Stimulated activated memory B cell treated with anti-CD40 and anti-IgM and Interleukin-4, amounts not matched to agents 10 μg/mL and 1 μg/mL and 100 μg/mL, for 72 hours (primary cell): Measurements from ENCODE around the gene DEFB131B.
"Not testable (repeated sequence)": the region's sequence is repeated elsewhere in the genome, so short reads cannot be mapped to it uniquely, and the experiment has no call there.

Source experiments
- ATAC-seq: fragments of 150-1000 bp; cut with Tn5 transposase; 2 replicates; pipeline ENCODE4 v1.10.0; 2021
- H3K27ac Mint-ChIP-seq: one replicate; pipeline ENCODE4 v1.8.0; 2022; ENCODE audit warnings: mild to moderate bottlenecking, mixed read lengths
- H3K27me3 Mint-ChIP-seq: one replicate; pipeline ENCODE4 v1.8.0; 2022; ENCODE audit warnings: mixed read lengths
- H3K36me3 Mint-ChIP-seq: one replicate; pipeline ENCODE4 v1.8.0; 2022; ENCODE audit warnings: mixed read lengths
- H3K4me1 Mint-ChIP-seq: one replicate; pipeline ENCODE4 v1.8.0; 2022; ENCODE audit warnings: mixed read lengths
- H3K4me3 Mint-ChIP-seq: one replicate; pipeline ENCODE4 v1.8.0; 2022; ENCODE audit warnings: mild to moderate bottlenecking, moderate library complexity, mixed read lengths
- H3K9me3 Mint-ChIP-seq: one replicate; pipeline ENCODE4 v1.8.0; 2022; ENCODE audit warnings: mixed read lengths

The DEFB131B gene

GRCh38 chr11:71888335-71889010 is 10.2 kb downstream of the DEFB131B start:
- H3K4me1 Mint-ChIP-seq, H3K27me3 Mint-ChIP-seq, H3K4me3 Mint-ChIP-seq, ATAC-seq, H3K9me3 Mint-ChIP-seq, H3K36me3 Mint-ChIP-seq, H3K27ac Mint-ChIP-seq: not testable (repeated sequence)

DNA sequence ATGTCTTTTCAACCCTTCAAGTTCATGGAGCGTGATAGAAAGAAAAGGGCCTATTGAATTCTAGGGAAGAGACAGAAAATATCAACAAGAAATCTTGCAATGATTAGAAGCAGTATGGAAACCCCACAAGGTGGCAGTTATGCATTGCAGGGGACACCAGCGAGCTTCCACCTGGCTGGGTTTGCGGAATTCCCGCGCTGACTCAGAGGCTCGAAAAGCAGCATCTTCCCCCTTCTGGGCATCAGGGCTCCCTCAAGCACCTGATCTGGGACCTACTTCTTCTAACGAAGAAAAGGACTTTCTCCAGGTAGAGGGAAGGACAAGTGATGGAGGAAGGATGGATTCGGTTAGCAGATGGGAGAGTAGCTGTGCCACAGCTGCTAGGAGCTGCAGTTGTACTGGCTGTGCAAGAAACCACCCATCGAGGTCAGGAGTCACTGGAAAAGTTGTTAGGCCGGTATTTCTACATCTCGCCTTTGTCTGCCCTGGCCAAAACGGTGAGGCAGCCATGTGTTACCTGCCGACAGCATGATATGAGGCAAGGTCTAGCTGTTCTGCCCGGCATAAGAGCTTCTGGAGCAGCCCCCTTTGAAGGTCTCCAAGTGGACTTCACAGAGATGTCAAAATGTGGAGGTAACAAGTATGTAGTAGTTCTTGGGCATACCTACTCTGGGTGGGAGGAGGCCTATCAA is 11.1 kb downstream of the DEFB131B start:
- H3K27ac Mint-ChIP-seq, H3K9me3 Mint-ChIP-seq, H3K4me1 Mint-ChIP-seq, ATAC-seq, H3K27me3 Mint-ChIP-seq, H3K4me3 Mint-ChIP-seq: not testable (repeated sequence)
- H3K36me3 Mint-ChIP-seq, result peaks cover 11% of the 10 kb centered on the region

DNA sequence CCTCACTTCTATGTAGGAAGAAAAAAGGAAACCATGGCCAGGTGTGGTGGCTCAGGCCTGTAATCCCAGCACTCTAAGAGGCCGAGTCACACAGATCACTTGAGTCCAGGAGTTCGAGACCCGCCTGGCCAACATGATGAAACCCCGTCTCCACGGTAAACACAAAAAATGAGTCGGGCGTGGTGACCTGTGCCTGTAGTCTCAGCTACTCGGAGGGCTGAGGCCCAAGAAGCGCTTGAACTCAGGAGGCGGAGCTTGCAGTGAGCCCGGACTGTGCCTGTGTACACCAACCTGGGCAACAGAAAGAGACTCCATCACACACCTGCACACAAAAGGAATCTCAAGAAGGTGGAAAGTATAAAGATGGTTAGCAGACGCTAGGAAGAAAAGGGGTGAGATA is 17.7 kb downstream of the DEFB131B start:
- Mint-ChIP-seq H3K36me3 (peaks cover 45% of the 10 kb centered on the region), H3K27ac (no peak overlapping the region), H3K4me3 (no peak overlapping the region), H3K9me3 (peaks cover 3% of the 10 kb centered on the region), H3K27me3 (no peaks in the 10 kb centered on the region), H3K4me1 (no peaks in the 10 kb centered on the region)
- ATAC-seq, result no peak

GRCh38 chr11:71901137-71901536 is 22.9 kb downstream of the DEFB131B start:
- not testable (repeated sequence) for H3K4me1 Mint-ChIP-seq, H3K27ac Mint-ChIP-seq, H3K27me3 Mint-ChIP-seq, H3K9me3 Mint-ChIP-seq, ATAC-seq, H3K4me3 Mint-ChIP-seq
- peaks cover 50% of the 10 kb centered on the region for H3K36me3 Mint-ChIP-seq

DNA sequence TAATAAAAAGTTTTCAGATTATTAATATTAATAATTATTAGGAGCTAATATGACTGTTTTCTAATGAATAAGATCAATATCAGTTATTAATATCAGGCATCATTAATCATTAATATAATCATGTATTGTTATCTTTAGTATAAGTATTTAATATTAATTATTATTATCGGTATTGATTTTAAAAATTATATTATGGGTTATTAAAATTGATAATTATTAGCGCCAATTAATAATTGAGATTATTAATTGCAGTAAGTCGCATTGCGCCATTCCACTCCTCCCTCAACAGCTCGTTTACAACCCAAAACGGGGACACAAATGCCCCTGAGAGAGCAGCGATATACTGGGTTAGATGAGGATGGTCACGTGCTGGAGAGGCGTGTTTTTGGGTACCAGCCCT is 30.0 kb downstream of the DEFB131B start:
- ATAC-seq, result no peak
- no peak overlapping the region for H3K4me3 Mint-ChIP-seq
- no peak overlapping the region for H3K27ac Mint-ChIP-seq
- peaks cover 36% of the 10 kb centered on the region for H3K36me3 Mint-ChIP-seq
- no peaks in the 10 kb centered on the region for H3K27me3 Mint-ChIP-seq
- H3K4me1 Mint-ChIP-seq, result peaks cover 11% of the 10 kb centered on the region
- no peaks in the 10 kb centered on the region for H3K9me3 Mint-ChIP-seq

GRCh38 chr11:71910775-71911174 is 32.5 kb downstream of the DEFB131B start:
- peaks cover 41% of the 10 kb centered on the region for H3K36me3 Mint-ChIP-seq
- not testable (repeated sequence) for H3K27me3 Mint-ChIP-seq
- peak overlapping the region; percentile 75 for H3K27ac Mint-ChIP-seq

GRCh38 chr11:71911321-71911985 is 33.2 kb downstream of the DEFB131B start:
- H3K4me3 Mint-ChIP-seq, ATAC-seq, H3K9me3 Mint-ChIP-seq, H3K27me3 Mint-ChIP-seq: not testable (repeated sequence)
- H3K27ac Mint-ChIP-seq, result peak overlapping the region; percentile 75
- H3K36me3 Mint-ChIP-seq, result peaks cover 48% of the 10 kb centered on the region
- H3K4me1 Mint-ChIP-seq, result peaks cover 11% of the 10 kb centered on the region

More at GRCh38 chr11:71910775-71911174, 32.5 kb downstream of the DEFB131B start:
- H3K4me3 Mint-ChIP-seq, ATAC-seq, H3K9me3 Mint-ChIP-seq: not testable (repeated sequence)
- H3K4me1 Mint-ChIP-seq, result peaks cover 11% of the 10 kb centered on the region

- peak overlapping the region; percentile 75 for H3K27ac Mint-ChIP-seq
- H3K27me3 Mint-ChIP-seq, H3K4me3 Mint-ChIP-seq, ATAC-seq, H3K9me3 Mint-ChIP-seq: not testable (repeated sequence)
- H3K36me3 Mint-ChIP-seq, result peaks cover 52% of the 10 kb centered on the region
- peaks cover 11% of the 10 kb centered on the region for H3K4me1 Mint-ChIP-seq
Observed at GRCh38 chr11:71911986-71912340, 33.7 kb downstream of the DEFB131B start.

DNA sequence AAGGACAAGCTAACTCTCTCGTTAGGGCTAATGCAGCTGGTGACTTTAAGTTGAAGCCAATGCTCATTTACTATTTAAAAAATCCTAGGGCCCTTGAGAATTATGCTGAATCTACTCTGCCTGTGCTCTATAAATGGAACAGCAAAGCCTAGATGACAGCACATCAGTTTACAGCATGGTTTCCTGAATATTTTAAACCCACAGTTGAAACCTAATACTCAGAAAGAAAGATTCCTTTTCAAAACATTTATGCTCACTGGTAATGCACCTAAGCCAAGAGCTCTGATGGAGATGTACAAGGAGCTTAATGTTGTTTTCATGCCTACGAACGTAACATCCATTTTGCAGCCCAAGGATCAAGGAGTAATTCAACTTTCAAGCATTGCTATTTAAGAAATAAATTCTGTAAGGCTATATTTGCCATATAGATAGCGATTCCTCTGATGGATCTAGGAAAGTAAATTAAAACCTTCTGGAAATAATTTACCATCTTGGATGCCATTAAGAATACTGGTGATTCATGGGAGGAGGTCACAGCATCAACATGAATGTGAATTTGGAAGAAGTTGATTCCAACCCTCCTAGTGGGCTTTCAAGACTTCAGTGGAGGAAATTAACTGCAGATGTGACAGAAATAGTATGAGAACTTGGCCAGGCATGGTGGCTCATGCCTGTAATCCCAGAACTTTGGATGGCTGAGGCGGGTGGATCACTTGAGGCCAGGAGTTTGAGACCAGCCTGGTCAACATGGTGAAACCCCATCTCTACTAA is 35.7 kb downstream of the DEFB131B start:
- no peak overlapping the region for H3K4me3 Mint-ChIP-seq
- peaks cover 60% of the 10 kb centered on the region for H3K36me3 Mint-ChIP-seq
- H3K27ac Mint-ChIP-seq, result no peak overlapping the region

DNA sequence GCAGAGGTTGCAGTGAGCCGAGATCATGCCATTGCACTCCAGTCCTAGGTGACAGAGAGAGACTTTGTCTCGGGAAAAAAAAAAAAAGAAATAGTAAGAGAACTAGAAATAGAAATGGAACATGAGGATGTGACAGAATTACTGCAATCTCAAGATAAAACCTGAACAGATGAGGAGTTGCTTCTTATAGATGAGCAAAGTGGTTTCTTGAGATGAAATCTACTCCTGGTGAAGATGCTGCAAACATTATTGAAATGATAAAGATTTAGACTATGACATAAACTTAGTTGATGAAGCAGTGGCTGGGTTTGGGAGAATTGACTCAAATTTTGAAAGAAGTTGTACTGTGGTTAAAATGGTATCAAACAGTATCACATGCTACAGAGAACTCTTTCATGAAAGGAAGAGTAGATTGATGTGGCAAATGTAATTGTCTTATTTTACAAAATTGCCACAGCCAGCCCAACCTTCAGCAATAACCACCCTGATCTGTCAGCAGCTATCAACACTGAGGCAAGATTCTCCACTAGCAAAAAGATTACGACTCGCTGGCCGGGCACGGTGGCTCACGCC is 36.5 kb downstream of the DEFB131B start:
- Mint-ChIP-seq H3K36me3 (peaks cover 60% of the 10 kb centered on the region), H3K4me1 (peaks cover 11% of the 10 kb centered on the region), H3K27ac (no peak overlapping the region), H3K27me3 (no peaks in the 10 kb centered on the region), H3K9me3 (no peaks in the 10 kb centered on the region), H3K4me3 (no peak overlapping the region)
- no peak for ATAC-seq

More for the DNA sequence above, 35.7 kb downstream of the DEFB131B start:
- ATAC-seq, result no peak
- Mint-ChIP-seq H3K4me1 (peaks cover 11% of the 10 kb centered on the region), H3K9me3 (no peaks in the 10 kb centered on the region), H3K27me3 (no peaks in the 10 kb centered on the region)

DNA sequence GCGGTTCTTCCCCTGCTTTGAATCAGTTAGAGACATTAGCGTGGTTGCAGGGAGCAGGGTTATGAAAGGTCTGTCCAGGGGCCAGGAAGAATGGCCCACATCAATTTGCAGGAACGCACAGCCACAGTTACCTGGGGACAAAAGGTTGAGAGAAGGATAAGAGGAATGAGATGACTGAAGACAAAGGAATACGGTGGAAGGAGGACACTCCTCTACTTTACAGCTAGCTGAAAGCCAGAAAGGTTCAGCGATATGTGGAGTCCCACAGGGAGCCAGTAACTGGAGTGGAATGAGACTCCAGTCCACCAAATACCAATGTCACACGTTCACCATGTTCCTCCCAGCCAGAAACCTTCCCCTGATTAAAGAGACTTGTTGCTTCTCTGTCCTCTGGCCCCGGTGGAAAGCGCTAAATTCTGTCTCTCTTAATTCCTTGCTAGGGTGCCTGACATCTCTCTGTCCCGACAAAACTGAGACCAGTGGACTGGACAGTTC is 39.4 kb downstream of the DEFB131B start:
- Mint-ChIP-seq H3K27me3 (no peaks in the 10 kb centered on the region), H3K9me3 (no peaks in the 10 kb centered on the region), H3K4me1 (no peaks in the 10 kb centered on the region), H3K4me3 (no peak overlapping the region), H3K27ac (no peak overlapping the region), H3K36me3 (peaks cover 43% of the 10 kb centered on the region)
- no peak for ATAC-seq

- H3K27ac Mint-ChIP-seq, result peak within 1 kb of the TSS; percentile 99
- peaks cover 6% of the 10 kb centered on the region for H3K36me3 Mint-ChIP-seq
- no peaks in the 10 kb centered on the region for H3K9me3 Mint-ChIP-seq
- peak; percentile 90 for ATAC-seq
- peaks cover 40% of the 10 kb centered on the region for H3K4me1 Mint-ChIP-seq
- H3K4me3 Mint-ChIP-seq, result peak within 1 kb of the TSS; percentile 94
- no peaks in the 10 kb centered on the region for H3K27me3 Mint-ChIP-seq
Observed at GRCh38 chr11:71927820-71928736, 49.8 kb downstream of the DEFB131B start, which contains the start of gene XNDC1N. Gene XNDC1N (minus strand): TSS chr11:71928594. CDS start chr11:71923353, 5,241 bp downstream.

DNA sequence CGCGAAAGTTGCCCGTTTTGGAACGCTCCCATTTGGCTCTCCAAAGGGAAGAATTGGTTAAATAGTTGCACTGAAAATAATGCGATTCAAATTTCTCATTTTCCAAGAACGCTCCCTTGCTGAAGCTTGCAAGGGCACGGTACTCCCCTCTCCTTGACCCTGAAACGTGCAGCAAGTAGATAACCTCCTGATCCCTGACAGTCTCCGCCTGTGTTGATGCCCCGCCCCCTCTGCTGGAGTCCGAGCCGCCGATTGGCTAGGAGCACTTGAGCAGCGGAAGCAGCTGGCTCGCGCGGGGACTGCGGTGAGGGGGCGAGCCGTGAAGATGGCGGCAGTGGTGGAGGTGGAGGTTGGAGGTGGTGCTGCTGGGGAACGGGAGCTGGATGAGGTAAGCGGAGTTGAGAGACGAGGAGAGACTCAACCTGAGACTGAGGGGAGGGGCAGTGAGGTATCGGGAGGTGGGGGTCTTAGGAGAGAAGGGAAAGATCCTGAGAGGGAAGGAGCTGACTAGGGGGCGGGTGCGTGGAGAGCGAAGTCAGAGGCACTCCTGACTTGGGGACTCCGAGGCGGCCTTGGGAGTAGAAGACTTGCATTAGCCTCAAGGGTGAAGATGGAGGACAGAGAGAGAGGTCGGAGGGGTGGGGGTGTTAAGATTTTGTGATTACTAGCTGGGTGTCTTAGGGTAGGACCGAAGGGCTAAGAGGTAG is 50.6 kb downstream of the DEFB131B start, which contains the start of gene RNF121:
TSS of gene RNF121 (plus strand) at position 310 of the 707 bp plus-strand sequence. CDS start at position 326, 16 bp downstream.
- ATAC-seq, result peak; percentile 96
- Mint-ChIP-seq H3K36me3 (peaks cover 7% of the 10 kb centered on the region), H3K4me1 (peaks cover 45% of the 10 kb centered on the region), H3K27ac (peak within 1 kb of the TSS; percentile 99), H3K27me3 (no peaks in the 10 kb centered on the region), H3K4me3 (peak within 1 kb of the TSS; percentile 94), H3K9me3 (no peaks in the 10 kb centered on the region)
